Nephron progenitor cell (in vitro differentiated cells): ENCODE measurements around the gene GUCY1A1.

Experiments used
- DNase-seq: peaks from one replicate; pipeline ENCODE4 v3.0.0; 2021
- H3K27ac Mint-ChIP-seq: 2 replicates; pipeline ENCODE4 v1.8.0; 2021; ENCODE audit warnings: mild to moderate bottlenecking, moderate library complexity, mixed read lengths
- H3K27me3 Mint-ChIP-seq: 2 replicates; pipeline ENCODE4 v1.8.0; 2021; ENCODE audit warnings: mild to moderate bottlenecking, low read depth, mixed read lengths; ENCODE audit not compliant: poor library complexity
- H3K36me3 Mint-ChIP-seq: 2 replicates; pipeline ENCODE4 v1.8.0; 2021; ENCODE audit warnings: low read depth, mixed read lengths
- H3K4me1 Mint-ChIP-seq: 2 replicates; pipeline ENCODE4 v1.8.0; 2021; ENCODE audit warnings: mixed read lengths
- H3K4me3 Mint-ChIP-seq: 2 replicates; pipeline ENCODE4 v1.8.0; 2021; ENCODE audit warnings: mild to moderate bottlenecking, moderate library complexity, mixed read lengths
- H3K9me3 Mint-ChIP-seq: 2 replicates; pipeline ENCODE4 v1.8.0; 2021; ENCODE audit warnings: mild to moderate bottlenecking, moderate library complexity, mixed read lengths
- TF ChIP-seq, protein P1 (sequence below): fragments of 200-600 bp; sonication (generic); IDR thresholded peaks from 2 replicates; pipeline ENCODE4 v1.5.0; 2021; ENCODE audit warnings: antibody characterized with exemption

The GUCY1A1 gene, protein sequence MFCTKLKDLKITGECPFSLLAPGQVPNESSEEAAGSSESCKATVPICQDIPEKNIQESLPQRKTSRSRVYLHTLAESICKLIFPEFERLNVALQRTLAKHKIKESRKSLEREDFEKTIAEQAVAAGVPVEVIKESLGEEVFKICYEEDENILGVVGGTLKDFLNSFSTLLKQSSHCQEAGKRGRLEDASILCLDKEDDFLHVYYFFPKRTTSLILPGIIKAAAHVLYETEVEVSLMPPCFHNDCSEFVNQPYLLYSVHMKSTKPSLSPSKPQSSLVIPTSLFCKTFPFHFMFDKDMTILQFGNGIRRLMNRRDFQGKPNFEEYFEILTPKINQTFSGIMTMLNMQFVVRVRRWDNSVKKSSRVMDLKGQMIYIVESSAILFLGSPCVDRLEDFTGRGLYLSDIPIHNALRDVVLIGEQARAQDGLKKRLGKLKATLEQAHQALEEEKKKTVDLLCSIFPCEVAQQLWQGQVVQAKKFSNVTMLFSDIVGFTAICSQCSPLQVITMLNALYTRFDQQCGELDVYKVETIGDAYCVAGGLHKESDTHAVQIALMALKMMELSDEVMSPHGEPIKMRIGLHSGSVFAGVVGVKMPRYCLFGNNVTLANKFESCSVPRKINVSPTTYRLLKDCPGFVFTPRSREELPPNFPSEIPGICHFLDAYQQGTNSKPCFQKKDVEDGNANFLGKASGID

DNA sequence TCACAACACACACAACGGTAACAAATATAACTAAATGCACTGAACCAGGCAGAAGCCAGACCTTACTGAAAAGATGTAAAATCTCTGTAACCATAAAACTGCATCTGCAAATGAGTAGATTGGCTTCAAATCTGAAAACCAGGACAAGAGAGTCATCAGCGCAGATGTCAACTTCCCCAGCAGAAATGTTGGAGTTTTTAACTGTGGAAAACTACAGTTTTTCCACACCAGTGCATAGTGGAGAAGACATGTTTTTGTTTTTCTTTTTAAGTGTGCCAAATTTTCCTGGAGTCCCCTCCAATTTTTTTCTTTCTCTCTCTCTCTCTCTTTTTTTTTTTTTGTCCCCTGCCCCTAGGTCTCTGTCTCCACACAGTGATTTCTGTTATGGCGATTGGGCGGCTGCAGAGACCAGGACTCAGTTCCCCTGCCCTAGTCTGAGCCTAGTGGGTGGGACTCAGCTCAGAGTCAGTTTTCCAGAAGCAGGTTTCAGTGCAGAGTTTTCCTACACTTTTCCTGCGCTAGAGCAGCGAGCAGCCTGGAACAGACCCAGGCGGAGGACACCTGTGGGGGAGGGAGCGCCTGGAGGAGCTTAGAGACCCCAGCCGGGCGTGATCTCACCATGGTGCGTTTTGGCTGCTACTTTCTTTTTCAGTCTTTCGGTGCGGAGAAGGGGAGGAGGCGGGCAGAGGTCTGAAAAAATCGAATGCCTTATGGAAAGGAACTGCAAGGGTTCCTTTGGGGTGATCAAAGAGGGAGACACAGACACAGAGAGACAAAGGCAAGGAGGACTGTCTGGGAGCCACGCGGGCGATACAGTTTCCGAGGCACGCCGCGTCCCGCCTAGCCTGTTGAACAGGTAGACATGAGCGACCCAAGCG lies at the start of gene GUCY1A1:
Gene GUCY1A1 (plus strand): TSS at position 505 of the 878 bp plus-strand sequence. CDS start 30,020 bp downstream, outside the sequence.
- H3K27ac Mint-ChIP-seq: peak within 1 kb of the TSS; percentile 32
- H3K4me3 Mint-ChIP-seq: peak within 1 kb of the TSS; percentile 91
- no peaks in the 10 kb centered on the region for H3K9me3 Mint-ChIP-seq
- H3K36me3 Mint-ChIP-seq: no peaks in the 10 kb centered on the region
- peak; percentile 53 for DNase-seq
- H3K27me3 Mint-ChIP-seq: peaks cover 42% of the 10 kb centered on the region
- TF ChIP-seq, protein P1, sequence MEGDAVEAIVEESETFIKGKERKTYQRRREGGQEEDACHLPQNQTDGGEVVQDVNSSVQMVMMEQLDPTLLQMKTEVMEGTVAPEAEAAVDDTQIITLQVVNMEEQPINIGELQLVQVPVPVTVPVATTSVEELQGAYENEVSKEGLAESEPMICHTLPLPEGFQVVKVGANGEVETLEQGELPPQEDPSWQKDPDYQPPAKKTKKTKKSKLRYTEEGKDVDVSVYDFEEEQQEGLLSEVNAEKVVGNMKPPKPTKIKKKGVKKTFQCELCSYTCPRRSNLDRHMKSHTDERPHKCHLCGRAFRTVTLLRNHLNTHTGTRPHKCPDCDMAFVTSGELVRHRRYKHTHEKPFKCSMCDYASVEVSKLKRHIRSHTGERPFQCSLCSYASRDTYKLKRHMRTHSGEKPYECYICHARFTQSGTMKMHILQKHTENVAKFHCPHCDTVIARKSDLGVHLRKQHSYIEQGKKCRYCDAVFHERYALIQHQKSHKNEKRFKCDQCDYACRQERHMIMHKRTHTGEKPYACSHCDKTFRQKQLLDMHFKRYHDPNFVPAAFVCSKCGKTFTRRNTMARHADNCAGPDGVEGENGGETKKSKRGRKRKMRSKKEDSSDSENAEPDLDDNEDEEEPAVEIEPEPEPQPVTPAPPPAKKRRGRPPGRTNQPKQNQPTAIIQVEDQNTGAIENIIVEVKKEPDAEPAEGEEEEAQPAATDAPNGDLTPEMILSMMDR: no peak
- H3K4me1 Mint-ChIP-seq: peaks cover 18% of the 10 kb centered on the region

DNA sequence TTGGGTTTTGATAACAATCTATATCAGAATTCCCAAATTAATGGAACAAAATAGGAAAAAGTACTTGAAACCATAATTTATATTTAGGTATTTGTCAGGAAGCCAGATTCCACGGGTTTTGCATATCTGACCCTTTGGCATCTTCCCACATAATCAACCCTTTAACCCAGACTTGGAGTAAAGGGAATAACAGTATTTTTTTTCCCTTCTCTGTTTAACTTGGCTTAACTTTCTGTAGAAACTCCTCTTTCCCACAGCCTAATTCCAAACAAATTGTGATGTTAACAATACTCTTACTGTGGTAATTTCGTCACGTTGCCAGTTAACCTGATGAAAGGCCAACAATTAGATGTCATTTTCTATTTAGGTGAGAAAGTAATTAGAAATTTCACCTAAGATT lies 49.4 kb upstream of the GUCY1A1 start:
- H3K4me1 Mint-ChIP-seq: no peaks in the 10 kb centered on the region
- H3K9me3 Mint-ChIP-seq: no peaks in the 10 kb centered on the region
- H3K27me3 Mint-ChIP-seq: no peaks in the 10 kb centered on the region
- no peak overlapping the region for H3K27ac Mint-ChIP-seq
- no peak overlapping the region for H3K4me3 Mint-ChIP-seq
- no peaks in the 10 kb centered on the region for H3K36me3 Mint-ChIP-seq
- DNase-seq: no peak
- TF ChIP-seq, protein P1: no peak

DNA sequence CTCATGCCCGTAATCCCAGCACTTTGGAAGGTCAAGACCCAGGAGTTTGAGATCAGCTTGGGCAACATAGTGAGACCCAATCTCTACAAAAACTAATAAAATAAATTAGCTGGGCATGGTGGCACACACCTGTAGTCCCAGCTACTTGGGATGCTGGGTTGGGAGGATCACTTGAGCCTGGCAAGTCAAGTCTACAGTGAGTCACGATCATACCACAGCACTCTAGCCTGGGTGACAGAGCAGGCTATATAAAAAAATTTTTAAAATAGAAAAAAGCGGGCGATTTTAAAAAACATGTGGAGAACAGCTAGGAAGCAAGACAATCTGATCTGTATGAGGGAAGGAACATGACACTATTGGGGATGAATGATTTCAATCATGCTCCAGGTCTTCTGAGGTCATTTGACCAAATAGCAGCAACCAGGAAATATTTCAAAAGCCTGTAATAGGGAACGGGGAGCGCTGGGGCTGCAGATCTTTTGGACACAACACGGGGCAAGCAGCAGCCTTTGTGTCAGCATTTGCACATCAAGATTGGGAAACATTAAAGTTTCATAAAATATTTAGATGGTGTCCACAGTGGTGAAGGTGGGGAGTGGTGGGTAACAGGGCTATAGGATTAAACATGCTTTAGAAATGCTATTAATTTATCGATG lies 48.3 kb upstream of the GUCY1A1 start:
- Mint-ChIP-seq H3K27me3 (no peaks in the 10 kb centered on the region), H3K27ac (no peak overlapping the region), H3K4me1 (no peaks in the 10 kb centered on the region), H3K9me3 (no peaks in the 10 kb centered on the region), H3K36me3 (no peaks in the 10 kb centered on the region), H3K4me3 (no peak overlapping the region)
- TF ChIP-seq, protein P1: no peak
- DNase-seq: no peak

DNA sequence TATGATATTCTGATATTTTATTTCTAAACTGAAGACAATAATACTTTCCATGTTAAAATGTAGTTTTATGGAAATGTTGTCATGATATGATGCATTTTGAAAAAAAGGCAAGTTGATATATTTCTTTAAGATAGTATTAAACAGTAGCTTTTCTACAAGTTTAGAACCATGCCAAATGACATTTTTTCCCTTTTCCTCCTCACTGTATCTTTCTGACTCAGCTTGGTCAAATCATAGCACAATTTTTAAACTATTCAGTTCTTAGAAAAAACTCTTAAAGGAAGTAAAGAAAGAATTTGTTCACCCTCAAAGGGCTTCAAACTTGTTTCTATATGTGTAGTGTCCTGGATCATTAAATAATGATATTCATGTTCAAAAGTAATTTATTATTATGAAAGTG lies 46.0 kb upstream of the GUCY1A1 start:
- no peak overlapping the region for H3K27ac Mint-ChIP-seq
- no peak for DNase-seq
- H3K4me3 Mint-ChIP-seq: no peak overlapping the region
- TF ChIP-seq, protein P1: no peak
- H3K4me1 Mint-ChIP-seq: no peaks in the 10 kb centered on the region
- H3K27me3 Mint-ChIP-seq: peaks cover 3% of the 10 kb centered on the region
- no peaks in the 10 kb centered on the region for H3K9me3 Mint-ChIP-seq
- H3K36me3 Mint-ChIP-seq: no peaks in the 10 kb centered on the region

DNA sequence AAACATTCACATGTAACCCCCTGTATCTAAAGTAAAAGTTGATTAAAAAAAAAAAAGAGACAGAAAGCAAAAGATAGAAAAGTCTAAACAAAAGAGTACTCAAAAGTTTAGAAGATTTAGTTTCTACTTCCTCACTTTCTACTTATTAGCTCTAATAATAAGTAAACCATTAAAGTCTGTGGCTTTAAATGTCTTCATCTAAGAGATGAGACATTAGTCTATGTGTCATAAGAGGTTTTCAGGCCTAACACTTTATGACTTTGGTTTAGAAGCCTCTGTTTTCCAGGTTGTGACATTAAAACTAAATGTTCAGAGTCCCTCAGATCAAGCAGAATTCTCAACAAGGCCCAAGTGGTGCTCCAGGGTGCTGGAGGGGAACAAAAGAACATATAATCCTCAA lies 42.2 kb upstream of the GUCY1A1 start:
- H3K36me3 Mint-ChIP-seq: no peaks in the 10 kb centered on the region
- TF ChIP-seq, protein P1: no peak
- H3K4me3 Mint-ChIP-seq: no peak overlapping the region
- peaks cover 3% of the 10 kb centered on the region for H3K27me3 Mint-ChIP-seq
- H3K4me1 Mint-ChIP-seq: peaks cover 4% of the 10 kb centered on the region
- no peak overlapping the region for H3K27ac Mint-ChIP-seq
- DNase-seq: no peak
- no peaks in the 10 kb centered on the region for H3K9me3 Mint-ChIP-seq
